ACC112 (cell line): ENCODE data around the gene PRPS1.

Source experiments
- H2AFZ ChIP-seq: fragments of 200-600 bp; sonication (generic); one replicate; pipeline ENCODE4 v1.6.0; 2017; ENCODE audit warnings: antibody characterized with exemption, low read length; ENCODE audit not compliant: unreplicated experiment
- H3K27ac ChIP-seq: fragments of 200-600 bp; sonication (generic); 2 replicates; pipeline ENCODE4 v1.5.1; 2014; ENCODE audit warnings: low read depth, mild to moderate bottlenecking, antibody characterized with exemption, low read length, moderate library complexity
- H3K27me3 ChIP-seq: fragments of 200-600 bp; sonication (generic); 2 replicates; pipeline ENCODE4 v1.6.1; 2014; ENCODE audit warnings: mild to moderate bottlenecking, antibody characterized with exemption, low read length, moderate library complexity, mixed read lengths; ENCODE audit not compliant: insufficient read depth
- H3K36me3 ChIP-seq: fragments of 200-600 bp; sonication (generic); 2 replicates; pipeline ENCODE4 v1.6.1; 2016; ENCODE audit warnings: mild to moderate bottlenecking, antibody characterized with exemption, low read length, moderate library complexity, mixed read lengths; ENCODE audit not compliant: insufficient read depth
- H3K4me1 ChIP-seq: fragments of 200-600 bp; sonication (generic); one replicate; pipeline ENCODE4 v1.6.1; 2016; ENCODE audit warnings: low read length, mixed read lengths; ENCODE audit not compliant: insufficient read depth, unreplicated experiment, control insufficient read depth
- H3K4me3 ChIP-seq: fragments of 200-600 bp; sonication (generic); 2 replicates; pipeline ENCODE4 v1.5.1; 2014; ENCODE audit warnings: mild to moderate bottlenecking, low read depth, low read length
- H3K79me2 ChIP-seq: fragments of 200-600 bp; sonication (generic); one replicate; pipeline ENCODE4 v1.6.0; 2016; ENCODE audit warnings: low read length; ENCODE audit not compliant: control insufficient read depth, unreplicated experiment, insufficient read depth

The PRPS1 gene

DNA sequence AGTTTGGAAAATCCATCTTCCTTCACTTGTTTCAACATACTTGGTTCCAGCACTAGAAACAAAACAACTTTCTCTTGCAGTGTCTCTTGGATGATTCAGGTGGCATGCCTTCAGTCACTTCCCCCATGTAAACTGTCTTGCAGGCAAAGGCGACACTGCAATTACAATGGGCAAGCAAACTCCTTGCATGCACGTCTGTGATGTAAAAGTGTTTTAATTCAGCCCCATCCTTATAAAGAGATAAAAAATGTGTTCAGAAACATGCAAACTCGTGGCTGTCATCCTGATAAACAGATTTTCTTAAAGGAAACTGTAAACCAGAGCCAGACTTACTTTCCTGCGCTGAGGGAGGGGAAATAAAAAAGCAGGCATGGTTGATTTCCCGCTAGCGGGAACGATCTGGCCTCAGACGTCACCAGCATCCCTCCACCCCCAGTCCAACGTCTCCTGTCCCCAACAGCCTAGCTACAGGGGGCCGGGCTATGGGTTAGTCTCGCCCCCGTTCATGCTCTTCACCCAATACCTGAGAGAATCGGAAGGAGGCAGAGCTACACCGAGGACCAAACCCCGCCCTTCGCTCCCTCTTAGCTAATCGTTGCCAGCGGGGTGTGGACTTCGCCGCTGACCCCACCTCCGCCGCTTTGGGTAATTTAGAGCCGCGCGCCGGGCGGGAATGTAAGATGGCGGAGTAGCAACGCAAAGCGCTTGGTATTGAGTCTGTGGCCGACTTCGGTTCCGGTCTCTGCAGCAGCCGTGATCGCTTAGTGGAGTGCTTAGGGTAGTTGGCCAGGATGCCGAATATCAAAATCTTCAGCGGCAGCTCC is at the start of gene PRPS1:
PRPS1 (plus strand) TSS at position 673 of the 824 bp plus-strand sequence; CDS start at position 792, 119 bp downstream.
- H3K27me3 ChIP-seq, result no peaks in the 10 kb centered on the region
- peak within 1 kb of the TSS; percentile 92 for H2AFZ ChIP-seq
- H3K4me3 ChIP-seq, result peak within 1 kb of the TSS; percentile 94
- H3K36me3 ChIP-seq, result no peaks in the 10 kb centered on the region
- peaks cover 22% of the 10 kb centered on the region for H3K4me1 ChIP-seq
- H3K27ac ChIP-seq, result peak within 1 kb of the TSS; percentile 70; the same call in 1 of the 2 replicates
- H3K79me2 ChIP-seq, result peaks cover 41% of the 10 kb centered on the region

DNA sequence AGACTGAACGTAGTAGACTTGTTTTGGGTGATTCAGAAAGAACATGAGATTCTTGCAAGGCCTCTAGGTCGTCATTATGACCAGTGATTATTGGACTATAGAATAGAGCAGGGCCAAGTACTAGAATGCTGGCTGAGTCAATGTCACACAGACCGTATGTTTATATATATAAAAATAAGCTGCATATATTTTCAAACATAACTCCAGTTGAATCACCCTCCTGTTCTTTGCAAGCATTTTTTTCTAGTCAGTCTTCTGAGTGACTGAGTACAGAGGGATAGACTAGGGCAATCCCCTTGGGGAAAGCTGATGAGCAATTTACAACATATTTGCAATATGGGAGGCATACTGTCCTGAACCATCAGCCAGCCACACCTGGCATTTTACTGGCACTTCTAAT is 48.4 kb upstream of the PRPS1 start:
- no peak overlapping the region for H2AFZ ChIP-seq
- H3K27me3 ChIP-seq, result no peaks in the 10 kb centered on the region
- no peaks in the 10 kb centered on the region for H3K36me3 ChIP-seq
- no peaks in the 10 kb centered on the region for H3K79me2 ChIP-seq
- H3K27ac ChIP-seq, result no peak overlapping the region; the same call in 1 of the 2 replicates
- no peak overlapping the region for H3K4me3 ChIP-seq
- peaks cover 7% of the 10 kb centered on the region for H3K4me1 ChIP-seq

DNA sequence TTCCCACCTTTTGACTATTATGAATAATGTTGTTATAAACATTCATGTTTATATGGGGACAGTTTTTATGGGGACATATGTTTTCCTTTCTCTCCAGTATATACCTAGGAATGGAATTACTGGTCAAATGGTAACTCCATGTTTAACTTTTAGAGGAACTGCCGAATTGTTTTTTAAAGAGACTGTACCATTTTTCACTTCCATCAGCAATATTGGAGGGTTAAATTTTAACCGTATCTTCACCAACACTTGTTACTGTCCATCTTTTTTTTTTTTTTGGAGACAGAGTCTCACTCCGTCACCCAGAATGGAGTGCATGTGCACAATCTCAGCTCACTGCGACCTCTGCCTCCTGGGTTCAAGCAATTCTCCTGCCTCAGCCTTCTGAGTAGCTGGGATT is 46.4 kb upstream of the PRPS1 start:
- Histone ChIP-seq H3K27me3 (no peaks in the 10 kb centered on the region), H3K36me3 (no peaks in the 10 kb centered on the region), H3K4me3 (no peak overlapping the region), H3K4me1 (peaks cover 3% of the 10 kb centered on the region), H2AFZ (no peak overlapping the region), H3K27ac (no peak overlapping the region), H3K79me2 (no peaks in the 10 kb centered on the region)

DNA sequence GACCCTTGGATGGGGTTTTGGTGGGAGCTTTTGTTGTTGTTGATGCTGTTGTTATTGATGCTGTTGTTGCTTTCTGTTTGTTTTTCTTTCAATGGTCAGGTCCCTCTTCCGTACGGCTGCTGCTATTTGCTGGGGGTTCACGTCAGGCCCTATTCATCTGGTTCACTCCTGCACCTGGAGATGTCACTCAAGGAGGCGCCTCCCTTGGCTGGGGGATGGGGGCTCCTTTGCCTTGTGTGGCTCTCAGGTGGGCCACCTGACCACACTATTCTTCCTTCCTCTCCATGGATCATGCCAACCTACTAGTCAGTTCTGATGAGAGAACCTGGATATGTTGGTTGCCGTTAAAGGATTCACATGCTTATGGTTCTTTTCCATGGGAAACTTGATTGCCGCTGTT is 39.1 kb upstream of the PRPS1 start:
- H3K4me3 ChIP-seq, result no peak overlapping the region
- H2AFZ ChIP-seq, result no peak overlapping the region

DNA sequence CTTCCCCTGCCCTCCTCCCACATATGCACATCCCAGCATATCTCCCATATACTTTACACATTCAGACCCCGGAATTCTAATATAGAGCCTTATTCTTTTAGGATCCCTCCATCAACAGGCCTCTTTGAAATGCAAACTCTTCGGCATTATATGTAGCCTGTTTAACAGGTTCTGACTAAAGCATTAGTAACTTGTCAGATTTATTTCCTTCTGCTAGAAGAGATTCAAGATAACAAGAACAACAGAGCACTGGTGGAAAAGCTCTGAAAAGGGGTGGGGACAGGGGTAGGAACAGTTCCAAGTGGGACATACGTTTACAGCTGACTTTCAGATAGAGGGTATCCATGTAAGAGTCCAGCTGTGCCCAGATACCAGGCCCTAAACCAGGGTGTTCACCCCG is 31.7 kb upstream of the PRPS1 start:
- Histone ChIP-seq H3K36me3 (no peaks in the 10 kb centered on the region), H2AFZ (no peak overlapping the region), H3K4me1 (no peaks in the 10 kb centered on the region), H3K4me3 (no peak overlapping the region), H3K27me3 (no peaks in the 10 kb centered on the region), H3K27ac (no peak overlapping the region), H3K79me2 (no peaks in the 10 kb centered on the region)

More for the DNA sequence above, 39.1 kb upstream of the PRPS1 start:
- Histone ChIP-seq H3K4me1 (no peaks in the 10 kb centered on the region), H3K27ac (no peak overlapping the region), H3K36me3 (no peaks in the 10 kb centered on the region), H3K79me2 (no peaks in the 10 kb centered on the region), H3K27me3 (no peaks in the 10 kb centered on the region)

DNA sequence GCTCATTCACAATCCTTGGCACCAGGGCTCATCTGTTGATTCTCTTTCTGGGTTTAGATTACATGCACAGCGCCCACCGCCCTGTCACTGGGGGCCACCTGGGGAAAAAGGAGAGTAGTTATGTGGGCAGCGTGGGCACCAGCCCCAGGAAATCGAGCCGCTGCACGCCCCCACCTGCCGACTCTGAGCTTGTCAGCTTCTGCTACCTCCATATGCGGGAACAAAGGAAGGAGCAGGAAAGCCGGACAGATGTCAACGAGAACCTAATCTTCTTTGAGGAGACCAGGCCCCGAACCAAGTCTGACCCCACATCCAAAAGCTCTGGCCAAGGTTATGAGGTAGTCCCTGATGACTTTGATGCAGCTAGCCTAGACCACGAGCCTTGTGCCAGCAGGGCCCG is 31.0 kb upstream of the PRPS1 start:
- Histone ChIP-seq H3K36me3 (no peaks in the 10 kb centered on the region), H3K27me3 (no peaks in the 10 kb centered on the region), H3K4me3 (no peak overlapping the region), H3K27ac (no peak overlapping the region), H3K79me2 (no peaks in the 10 kb centered on the region), H2AFZ (no peak overlapping the region), H3K4me1 (no peaks in the 10 kb centered on the region)

DNA sequence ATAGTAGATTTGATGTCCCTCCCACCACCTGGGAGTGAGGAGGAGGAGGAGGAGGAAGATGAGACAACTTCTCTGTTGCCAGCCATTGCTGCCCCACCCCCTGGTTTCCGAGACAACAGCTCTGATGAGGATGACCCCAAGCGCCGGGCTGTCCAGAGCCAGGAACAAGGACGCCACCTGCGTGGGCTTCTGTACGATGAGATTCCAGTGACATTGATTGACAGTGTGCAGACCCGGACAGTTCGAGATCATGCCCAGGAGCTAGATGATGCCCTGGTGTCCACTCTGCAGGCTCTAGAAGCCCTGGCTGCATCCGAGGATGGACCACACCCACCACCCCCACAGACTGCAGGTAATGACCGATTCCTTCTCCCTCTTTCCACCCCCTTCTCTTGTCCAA is 30.5 kb upstream of the PRPS1 start:
- no peak overlapping the region for H3K27ac ChIP-seq
- H3K4me3 ChIP-seq, result no peak overlapping the region
- H3K79me2 ChIP-seq, result no peaks in the 10 kb centered on the region
- no peaks in the 10 kb centered on the region for H3K4me1 ChIP-seq
- no peak overlapping the region for H2AFZ ChIP-seq
- H3K27me3 ChIP-seq, result no peaks in the 10 kb centered on the region
- H3K36me3 ChIP-seq, result no peaks in the 10 kb centered on the region

DNA sequence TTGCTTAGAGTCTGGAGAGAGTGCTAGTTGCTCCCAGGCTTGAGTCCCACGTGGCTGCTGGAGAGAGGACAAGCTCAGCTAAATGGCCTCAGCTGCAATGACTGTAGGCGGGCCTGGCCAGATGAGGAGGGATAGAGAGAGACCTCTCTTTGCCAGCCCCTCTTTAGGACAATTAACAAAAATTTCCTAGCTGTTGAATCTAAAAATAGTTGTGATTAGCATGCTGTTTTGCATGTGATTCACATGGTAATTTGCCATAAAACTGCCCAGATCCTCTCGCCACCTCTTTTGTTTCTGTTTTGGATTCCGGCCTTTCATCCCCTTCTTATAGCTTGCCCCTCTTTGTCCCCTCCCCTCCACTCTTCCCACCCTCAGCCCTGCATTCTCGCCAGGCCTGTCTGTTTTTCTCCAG is 28.9 kb upstream of the PRPS1 start:
- Histone ChIP-seq H3K27me3 (no peaks in the 10 kb centered on the region), H3K79me2 (no peaks in the 10 kb centered on the region), H3K27ac (no peak overlapping the region), H3K36me3 (no peaks in the 10 kb centered on the region), H2AFZ (no peak overlapping the region), H3K4me1 (no peaks in the 10 kb centered on the region), H3K4me3 (no peak overlapping the region)

DNA sequence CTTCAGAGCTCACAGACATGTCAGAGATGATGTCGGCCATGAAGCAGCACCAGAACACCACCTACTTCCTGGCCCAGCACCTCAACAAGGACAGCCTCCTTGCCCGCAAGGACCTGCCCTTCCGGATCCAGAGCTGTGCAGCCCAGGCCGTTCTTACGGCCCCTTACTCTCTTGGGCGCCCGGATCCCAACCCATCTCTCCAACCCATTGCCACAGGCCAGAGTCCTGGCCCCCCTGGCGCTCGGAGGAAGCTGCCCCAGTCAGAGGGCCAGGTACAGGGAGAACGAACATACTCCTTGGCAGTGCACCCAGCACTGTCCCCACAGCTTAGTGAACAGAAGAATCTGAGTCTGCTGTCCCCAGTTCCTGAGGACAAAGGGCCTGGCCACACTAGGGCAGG is 27.9 kb upstream of the PRPS1 start:
- Histone ChIP-seq H3K4me3 (no peak overlapping the region), H3K79me2 (no peaks in the 10 kb centered on the region), H3K4me1 (no peaks in the 10 kb centered on the region), H3K36me3 (no peaks in the 10 kb centered on the region), H2AFZ (no peak overlapping the region), H3K27me3 (no peaks in the 10 kb centered on the region), H3K27ac (no peak overlapping the region)

DNA sequence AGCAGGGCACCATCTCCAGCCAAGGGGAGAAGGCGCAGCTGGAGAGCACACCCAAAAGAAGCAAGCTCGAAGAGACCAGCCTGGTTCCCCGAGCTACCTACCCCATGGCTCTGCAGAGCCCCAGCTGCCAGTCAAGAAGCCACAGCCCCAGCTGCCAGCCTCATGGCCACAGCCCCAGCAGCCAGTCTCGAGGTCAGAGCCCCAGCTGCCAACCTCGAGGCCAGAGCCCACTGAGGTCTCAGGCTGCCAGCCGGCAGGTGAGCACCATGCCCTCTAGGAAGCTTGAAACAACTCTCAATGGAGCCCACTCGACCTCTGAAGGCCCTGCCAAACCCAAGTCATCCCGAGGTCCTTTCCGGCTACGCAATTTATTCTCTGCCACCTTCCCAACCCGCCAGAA is 27.0 kb upstream of the PRPS1 start:
- H3K27ac ChIP-seq, result no peak overlapping the region
- H2AFZ ChIP-seq, result no peak overlapping the region
- H3K27me3 ChIP-seq, result no peaks in the 10 kb centered on the region
- no peak overlapping the region for H3K4me3 ChIP-seq
- H3K36me3 ChIP-seq, result no peaks in the 10 kb centered on the region
- H3K4me1 ChIP-seq, result no peaks in the 10 kb centered on the region
- no peaks in the 10 kb centered on the region for H3K79me2 ChIP-seq

DNA sequence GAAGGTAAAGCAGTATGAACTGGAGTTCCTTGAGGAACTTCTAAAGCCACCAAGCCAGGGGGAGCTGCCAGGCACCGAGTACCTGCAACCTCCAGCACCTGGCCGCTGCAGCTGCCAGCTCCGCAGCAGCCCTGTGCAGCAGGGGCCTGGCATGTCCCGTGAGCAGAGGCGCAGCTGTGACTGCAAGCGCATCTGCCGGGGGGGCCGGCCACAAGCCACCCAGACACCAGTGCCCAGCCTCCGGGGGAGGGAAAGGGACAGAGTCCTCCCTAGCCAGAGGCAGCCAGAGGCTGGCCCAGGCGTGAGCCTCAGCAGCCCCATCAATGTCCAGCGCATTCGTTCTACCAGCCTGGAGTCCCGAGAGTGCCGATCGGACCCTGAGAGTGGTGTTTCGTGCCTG is 26.6 kb upstream of the PRPS1 start:
- Histone ChIP-seq H3K79me2 (no peaks in the 10 kb centered on the region), H3K27me3 (no peaks in the 10 kb centered on the region), H3K27ac (no peak overlapping the region), H3K4me3 (no peak overlapping the region), H3K36me3 (no peaks in the 10 kb centered on the region), H3K4me1 (no peaks in the 10 kb centered on the region), H2AFZ (no peak overlapping the region)
